HepG2 (cell line): ENCODE results near the gene CEP78. TPM values are rescaled to one million over a fixed set of nuclear protein-coding genes. Genes with fewer than 3 reads are reported as not detected.

Source experiments
- ARNT ChIP-seq: fragments of 450-650 bp; IDR thresholded peaks from 2 replicates; pipeline ENCODE4 v1.6.1; 2017
- ATM ChIP-seq: fragments of 450-650 bp; IDR thresholded peaks from 2 replicates; pipeline ENCODE4 v1.7.1; 2017; ENCODE audit warnings: mild to moderate bottlenecking, borderline replicate concordance
- CENPT ChIP-seq: sonication (generic); formaldehyde crosslinking; IDR thresholded peaks from 2 replicates; pipeline ENCODE4 v1.8.0; 2022; ENCODE audit warnings: low read depth, mild to moderate bottlenecking, moderate library complexity, missing genetic modification reagents
- DDIT3 ChIP-seq: sonication (generic); formaldehyde crosslinking; IDR thresholded peaks from 2 replicates; pipeline ENCODE4 v1.4.0; 2020; ENCODE audit warnings: mild to moderate bottlenecking, missing genetic modification reagents
- JARID2 ChIP-seq: sonication (generic); formaldehyde crosslinking; IDR thresholded peaks from 2 replicates; pipeline ENCODE4 v1.8.1; 2023; ENCODE audit warnings: missing genetic modification reagents, inconsistent platforms; ENCODE audit not compliant: insufficient replicate concordance
- MAF1 ChIP-seq: sonication (generic); formaldehyde crosslinking; IDR thresholded peaks from 2 replicates; pipeline ENCODE4 v1.5.0; 2020; ENCODE audit warnings: missing genetic modification reagents, borderline replicate concordance
- MIER2 ChIP-seq: IDR thresholded peaks from 2 replicates; pipeline ENCODE4 v1.6.1; 2016; ENCODE audit warnings: missing biosample characterization, missing genetic modification reagents
- MIXL1 ChIP-seq: IDR thresholded peaks from 2 replicates; pipeline ENCODE4 v1.6.1; 2016
- MXD3 ChIP-seq: IDR thresholded peaks from 2 replicates; pipeline ENCODE4 v1.6.1; 2016; ENCODE audit warnings: mild to moderate bottlenecking, missing biosample characterization, missing genetic modification reagents
- NFIC ChIP-seq: IDR thresholded peaks from 2 replicates; pipeline ENCODE4 v1.6.1; 2012; ENCODE audit warnings: mild to moderate bottlenecking, low read length, inconsistent platforms
- NKX3-1 ChIP-seq: sonication (generic); formaldehyde crosslinking; IDR thresholded peaks from 2 replicates; pipeline ENCODE4 v1.5.0; 2020; ENCODE audit warnings: missing genetic modification reagents
- NR2F2 ChIP-seq: IDR thresholded peaks from 2 replicates; pipeline ENCODE4 v1.6.1; 2012; ENCODE audit warnings: low read depth, inconsistent platforms, borderline replicate concordance
- NR3C1 ChIP-seq: sonication (generic); formaldehyde crosslinking; IDR thresholded peaks from 2 replicates; pipeline ENCODE4 v1.4.0; 2020; ENCODE audit warnings: missing genetic modification reagents
- ONECUT2 ChIP-seq: sonication (generic); formaldehyde crosslinking; IDR thresholded peaks from 2 replicates; pipeline ENCODE4 v1.4.0; 2020; ENCODE audit warnings: missing genetic modification reagents
- SETDB1 ChIP-seq: sonication (generic); formaldehyde crosslinking; IDR thresholded peaks from 2 replicates; pipeline ENCODE4 v1.5.1; 2020; ENCODE audit warnings: missing genetic modification reagents, mild to moderate bottlenecking, borderline replicate concordance
- SKIL ChIP-seq: sonication (generic); formaldehyde crosslinking; IDR thresholded peaks from 2 replicates; pipeline ENCODE4 v1.8.0; 2022; ENCODE audit warnings: missing genetic modification reagents, mild to moderate bottlenecking, moderate library complexity, borderline replicate concordance
- SP2 ChIP-seq: sonication (generic); formaldehyde crosslinking; IDR thresholded peaks from 2 replicates; pipeline ENCODE4 v1.5.1; 2020; ENCODE audit warnings: mild to moderate bottlenecking, missing genetic modification reagents
- TAF15 ChIP-seq: fragments of 200-400 bp; formaldehyde crosslinking; IDR thresholded peaks from one replicate; pipeline ENCODE4 v1.6.1; 2018; ENCODE audit warnings: mild to moderate bottlenecking, low read depth, low read length; ENCODE audit not compliant: poor library complexity, severe bottlenecking
- WIZ ChIP-seq: sonication (generic); formaldehyde crosslinking; IDR thresholded peaks from 2 replicates; pipeline ENCODE4 v1.5.1; 2020; ENCODE audit warnings: mild to moderate bottlenecking, missing genetic modification reagents
- ZNF230 ChIP-seq: sonication (generic); formaldehyde crosslinking; IDR thresholded peaks from 2 replicates; pipeline ENCODE4 v1.4.0; 2020; ENCODE audit warnings: mild to moderate bottlenecking, missing genetic modification reagents
- ZNF24 ChIP-seq: fragments of 450-650 bp; IDR thresholded peaks from 2 replicates; pipeline ENCODE4 v1.6.1; 2017; ENCODE audit warnings: antibody characterized with exemption, mild to moderate bottlenecking
- ZNF414 ChIP-seq: sonication (generic); formaldehyde crosslinking; IDR thresholded peaks from 2 replicates; pipeline ENCODE4 v1.5.0; 2020; ENCODE audit warnings: missing genetic modification reagents
- ZNF557 ChIP-seq: sonication (generic); formaldehyde crosslinking; IDR thresholded peaks from 2 replicates; pipeline ENCODE4 v1.4.0; 2020; ENCODE audit warnings: missing genetic modification reagents
- ZNF607 ChIP-seq: sonication (generic); formaldehyde crosslinking; IDR thresholded peaks from 2 replicates; pipeline ENCODE4 v1.5.1; 2020; ENCODE audit warnings: missing genetic modification reagents, mild to moderate bottlenecking, borderline replicate concordance
- ZNF790 ChIP-seq: sonication (generic); formaldehyde crosslinking; IDR thresholded peaks from 2 replicates; pipeline ENCODE4 v1.8.0; 2022; ENCODE audit warnings: missing genetic modification reagents, mild to moderate bottlenecking, borderline replicate concordance
- ZSCAN30 ChIP-seq: sonication (generic); formaldehyde crosslinking; IDR thresholded peaks from 2 replicates; pipeline ENCODE4 v1.5.0; 2020; ENCODE audit warnings: mild to moderate bottlenecking, missing genetic modification reagents
- ZUFSP ChIP-seq: sonication (generic); formaldehyde crosslinking; IDR thresholded peaks from 2 replicates; pipeline ENCODE4 v1.9.0; 2021; ENCODE audit warnings: missing genetic modification reagents, mild to moderate bottlenecking, borderline replicate concordance
- polyA plus RNA-seq, 8 experiments: library from polyadenylated mRNA; depleted of rRNA in 3 of 8; stranded (reverse) in 7 of 8; unstranded in 1 of 8; fragments of >200 nt; fragmentation: Illumina TruSeq in 4 of 8; extraction: Trizol in 4 of 8; gene quantifications; 2 replicates each; pipeline versions ENCODE4 v1.2.1 to v1.2.3, GENCODE V29; 2011 to 2016; ENCODE audit warnings: low read depth in 4 of 8, missing spikeins in 1 of 8, mixed read lengths in 1 of 8; ENCODE audit not compliant: insufficient read depth in 1 of 8
- total RNA-seq, 5 experiments: library from RNA; depleted of rRNA; stranded (reverse); fragments of >200 nt; fragmentation: Illumina TruSeq; extraction: Trizol; gene quantifications; 2 replicates each; pipeline ENCODE4 v1.2.3, GENCODE V29; 2016; ENCODE audit warnings: low read depth in 1 of 5

CEP78 gene
- total and polyA plus RNA-seq, 2 of the 13 experiments (the other 11 are each of a cell fraction or from before 2014, with no cell fraction given) = 5.1 to 30.8 TPM

GRCh38 chr9:78235762-78236550 lies at the start of gene CEP78 (continued):
- no peak for TF ChIP-seq TAF15
- no peak for TF ChIP-seq NR3C1 (CRISPR knock-in tag)
- TF ChIP-seq ZNF230 (CRISPR knock-in tag) = peak; percentile 92
- 0 out of 2 replicates have a peak, but pooled peaks have one; percentile 12 for TF ChIP-seq ZNF557 (CRISPR knock-in tag)
- TF ChIP-seq ZNF24 = no peak
- peak; percentile 64 for TF ChIP-seq SP2 (CRISPR knock-in tag)
- TF ChIP-seq NR2F2 = no peak
- no peak for TF ChIP-seq JARID2
- TF ChIP-seq DDIT3 (CRISPR knock-in tag) = no peak
- no peak for TF ChIP-seq ATM
- no peak; the same call in none of the 2 replicates for TF ChIP-seq MAF1 (CRISPR knock-in tag)
- TF ChIP-seq NFIC = no peak
- no peak; the same call in 1 of the 2 replicates for TF ChIP-seq ZSCAN30 (CRISPR knock-in tag)
- peak; percentile 83; the same call in 1 of the 2 replicates for TF ChIP-seq WIZ (CRISPR knock-in tag)
- peak; percentile 88; the same call in 1 of the 2 replicates for TF ChIP-seq ZNF790 (CRISPR knock-in tag)
- TF ChIP-seq CENPT (CRISPR knock-in tag) = no peak
- TF ChIP-seq ZNF414 = peak; percentile 21; the same call in 1 of the 2 replicates
- TF ChIP-seq MIXL1 (CRISPR knock-in tag) = 0 out of 2 replicates have a peak, but pooled peaks have one; percentile 41
- TF ChIP-seq ARNT = no peak
- TF ChIP-seq SETDB1 (CRISPR knock-in tag) = no peak
- TF ChIP-seq MIER2 (CRISPR knock-in tag) = no peak
- TF ChIP-seq SKIL = no peak; the same call in 1 of the 2 replicates
- 0 out of 2 replicates have a peak, but pooled peaks have one; percentile 33 for TF ChIP-seq ZNF607 (CRISPR knock-in tag)
- no peak for TF ChIP-seq ZUFSP (CRISPR knock-in tag)
- TF ChIP-seq NKX3-1 = peak; percentile 79
- TF ChIP-seq ONECUT2 = peak; percentile 85
- no peak for TF ChIP-seq MXD3
